ENCODE data around the gene OAT.

OAT gene

DNA sequence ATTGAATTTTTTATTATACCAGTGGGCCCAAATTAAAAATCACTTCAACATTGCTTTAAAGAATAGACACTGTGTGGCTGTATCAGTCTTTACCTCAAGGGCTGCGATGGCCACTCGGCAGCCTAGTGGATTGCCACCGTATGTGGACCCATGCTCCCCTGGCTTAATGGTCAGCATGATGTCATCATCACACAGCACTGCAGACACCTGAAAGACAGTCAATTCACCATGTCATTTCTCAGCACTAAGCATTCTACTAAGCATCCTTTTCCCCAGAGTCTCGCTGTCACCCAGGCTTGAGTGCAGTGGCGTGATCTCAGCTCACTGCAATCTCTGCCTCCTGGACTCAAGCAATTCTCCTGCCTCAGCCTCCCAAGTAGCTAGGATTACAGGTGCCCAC is 17.1 kb downstream of the OAT start:
- Histone ChIP-seq H3K27me3 (no peaks in the 10 kb centered on the region), H3K36me3 (peaks cover 20% of the 10 kb centered on the region)
- TF ChIP-seq, protein P1, sequence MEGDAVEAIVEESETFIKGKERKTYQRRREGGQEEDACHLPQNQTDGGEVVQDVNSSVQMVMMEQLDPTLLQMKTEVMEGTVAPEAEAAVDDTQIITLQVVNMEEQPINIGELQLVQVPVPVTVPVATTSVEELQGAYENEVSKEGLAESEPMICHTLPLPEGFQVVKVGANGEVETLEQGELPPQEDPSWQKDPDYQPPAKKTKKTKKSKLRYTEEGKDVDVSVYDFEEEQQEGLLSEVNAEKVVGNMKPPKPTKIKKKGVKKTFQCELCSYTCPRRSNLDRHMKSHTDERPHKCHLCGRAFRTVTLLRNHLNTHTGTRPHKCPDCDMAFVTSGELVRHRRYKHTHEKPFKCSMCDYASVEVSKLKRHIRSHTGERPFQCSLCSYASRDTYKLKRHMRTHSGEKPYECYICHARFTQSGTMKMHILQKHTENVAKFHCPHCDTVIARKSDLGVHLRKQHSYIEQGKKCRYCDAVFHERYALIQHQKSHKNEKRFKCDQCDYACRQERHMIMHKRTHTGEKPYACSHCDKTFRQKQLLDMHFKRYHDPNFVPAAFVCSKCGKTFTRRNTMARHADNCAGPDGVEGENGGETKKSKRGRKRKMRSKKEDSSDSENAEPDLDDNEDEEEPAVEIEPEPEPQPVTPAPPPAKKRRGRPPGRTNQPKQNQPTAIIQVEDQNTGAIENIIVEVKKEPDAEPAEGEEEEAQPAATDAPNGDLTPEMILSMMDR (IDR thresholded peaks at IDR 0.05; ENCODE audit: low read depth, low read length): no peak

DNA sequence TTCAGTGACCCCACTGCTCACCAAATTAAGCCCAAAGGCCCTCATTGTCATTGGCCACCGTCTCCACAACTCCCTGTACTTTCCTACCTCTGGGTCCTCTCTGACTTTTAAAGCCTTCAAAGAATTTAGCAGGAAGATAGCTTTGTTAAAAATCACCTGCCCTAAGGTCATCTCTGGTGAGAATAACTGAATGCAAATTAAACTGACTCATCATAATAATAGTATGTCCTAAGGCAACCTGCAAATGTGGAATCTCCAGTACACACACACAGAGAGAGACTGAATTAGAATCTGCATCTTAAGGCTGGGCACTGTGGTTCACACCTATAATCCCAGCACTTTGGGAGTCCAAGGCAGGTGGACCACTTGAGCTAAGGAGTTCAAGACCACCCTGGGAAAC is 24.1 kb downstream of the OAT start:
- H3K36me3 ChIP-seq: peaks cover 4% of the 10 kb centered on the region
- no peaks in the 10 kb centered on the region for H3K9me3 ChIP-seq
- no peaks in the 10 kb centered on the region for H3K27me3 ChIP-seq
- no peak overlapping the region for H3K4me3 ChIP-seq (ENCODE audit: low read depth, low read length)
- DNase-seq: no peak
- no peaks in the 10 kb centered on the region for H3K4me1 ChIP-seq
- TF ChIP-seq, protein P1 (IDR thresholded peaks at IDR 0.05; ENCODE audit: low read depth, low read length): no peak

More for the DNA sequence above, 17.1 kb downstream of the OAT start:
- DNase-seq: no peak
- no peaks in the 10 kb centered on the region for H3K4me1 ChIP-seq
- no peak overlapping the region for H3K4me3 ChIP-seq (ENCODE audit: low read depth, low read length)
- H3K9me3 ChIP-seq: no peaks in the 10 kb centered on the region

DNA sequence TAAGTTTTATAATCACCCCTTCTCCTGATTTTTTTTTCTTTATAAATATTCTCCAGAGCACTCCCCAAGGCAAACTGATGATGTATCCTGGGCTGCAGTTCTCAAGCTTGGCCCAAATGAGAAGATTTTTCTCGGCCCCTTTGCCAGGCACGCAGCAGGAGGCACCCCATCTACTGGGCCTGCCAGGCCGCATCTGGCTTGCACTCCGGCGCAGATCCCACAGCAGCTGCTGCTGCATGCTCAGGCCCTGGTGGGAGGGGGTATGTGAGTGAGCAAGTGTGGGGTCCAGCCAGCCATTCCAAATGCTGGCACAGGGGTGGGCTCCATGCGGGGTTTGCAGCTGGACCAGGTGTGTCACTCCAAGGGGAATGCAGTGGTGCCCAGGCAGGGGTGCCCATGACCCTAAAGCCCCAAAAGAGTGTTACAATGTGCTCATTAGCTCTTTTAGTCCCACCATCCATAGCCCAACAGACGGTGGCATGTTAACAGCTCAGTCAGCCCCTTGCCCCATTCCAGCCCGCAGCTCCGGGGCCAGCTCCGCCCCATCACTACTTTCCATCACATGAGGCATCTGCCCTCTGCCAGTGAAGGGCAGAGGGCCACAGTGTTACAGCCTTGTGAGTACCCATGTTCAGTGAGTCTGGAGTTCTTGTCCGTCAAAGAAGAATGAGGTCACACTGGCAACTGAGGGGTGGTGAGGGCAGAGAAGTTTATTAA is 25.9 kb downstream of the OAT start:
- TF ChIP-seq, protein P1 (IDR thresholded peaks at IDR 0.05; ENCODE audit: low read depth, low read length): no peak
- Histone ChIP-seq H3K36me3 (peaks cover 1% of the 10 kb centered on the region; the same call in 1 of the 2 replicates), H3K4me1 (no peaks in the 10 kb centered on the region), H3K9me3 (no peaks in the 10 kb centered on the region), H3K27me3 (no peaks in the 10 kb centered on the region), H3K4me3 (ENCODE audit: low read depth, low read length) (no peak overlapping the region)
- no peak for DNase-seq

DNA sequence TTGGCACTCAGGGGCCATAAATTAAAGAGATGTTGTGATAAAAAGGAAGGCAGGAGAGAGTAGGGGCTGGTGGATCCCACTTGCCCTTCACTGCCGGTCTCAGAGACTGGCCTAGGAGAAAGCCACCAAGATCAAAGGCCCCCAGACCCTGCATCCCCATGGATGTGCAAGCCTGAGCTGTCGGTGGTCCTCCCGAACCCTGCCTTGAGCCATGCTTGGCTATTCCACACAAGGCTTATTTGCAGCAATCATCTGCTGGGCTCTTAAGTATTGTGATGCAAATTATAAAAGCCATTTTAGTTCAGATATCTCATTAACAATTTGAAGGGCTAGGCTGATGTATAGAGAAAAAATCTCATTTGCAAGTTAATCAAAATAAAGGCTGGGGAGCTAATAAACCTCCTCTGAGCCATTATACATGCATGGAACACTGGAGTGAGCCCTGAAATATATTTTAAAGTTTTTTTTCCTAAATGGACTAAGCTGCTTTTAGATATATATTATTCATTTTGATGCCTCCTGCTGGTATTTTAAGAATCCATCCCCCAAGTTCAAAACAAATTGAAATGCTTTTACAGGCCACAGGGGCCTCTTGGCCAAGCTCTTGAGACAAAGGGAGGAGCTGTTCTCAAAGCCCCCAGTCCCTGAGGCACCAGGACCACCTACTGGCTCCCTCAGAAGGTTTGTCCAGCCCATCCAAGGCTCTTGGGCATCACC is 28.1 kb downstream of the OAT start:
- TF ChIP-seq, protein P1 (IDR thresholded peaks at IDR 0.05; ENCODE audit: low read depth, low read length): no peak
- Histone ChIP-seq H3K27me3 (no peaks in the 10 kb centered on the region), H3K9me3 (no peaks in the 10 kb centered on the region), H3K4me3 (ENCODE audit: low read depth, low read length) (no peak overlapping the region), H3K36me3 (no peaks in the 10 kb centered on the region), H3K4me1 (no peaks in the 10 kb centered on the region)
- DNase-seq: no peak

DNA sequence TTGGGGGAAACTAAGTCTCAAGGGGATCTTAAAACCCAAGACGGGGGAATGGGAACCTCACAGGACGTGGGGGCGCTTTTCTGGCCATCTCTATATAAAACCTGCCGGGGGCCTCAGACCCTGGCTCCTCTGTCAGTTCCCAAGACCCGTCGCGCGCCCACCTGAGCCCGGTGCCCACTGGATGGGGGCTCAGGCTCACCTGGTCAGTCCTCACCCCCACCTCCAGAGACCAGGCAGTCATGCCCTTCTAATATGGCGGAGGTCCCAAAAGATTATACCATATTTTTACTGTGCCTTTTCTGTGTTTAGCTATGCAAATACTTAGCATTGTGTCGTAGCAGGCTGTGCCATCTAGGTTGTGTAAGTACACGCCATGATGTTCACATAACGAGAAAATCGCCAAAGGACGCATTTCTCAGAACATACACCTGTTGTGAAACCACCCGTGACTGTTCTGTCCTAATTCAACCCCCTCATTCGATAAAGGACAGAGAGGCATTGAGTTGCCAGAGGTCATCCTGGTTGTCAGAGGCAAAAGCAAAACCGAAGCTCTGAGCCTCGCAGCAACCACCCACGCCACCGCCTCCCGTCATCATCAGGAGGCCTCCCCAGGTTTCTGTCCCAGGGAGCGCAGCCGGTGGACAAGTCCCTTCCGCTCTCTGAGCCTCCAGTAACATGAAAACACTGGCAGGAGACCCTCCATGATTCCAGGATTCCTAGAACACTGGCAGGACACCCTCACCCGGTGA is 28.9 kb downstream of the OAT start:
- Histone ChIP-seq H3K4me1 (no peaks in the 10 kb centered on the region), H3K4me3 (ENCODE audit: low read depth, low read length) (peak overlapping the region; percentile 37), H3K27me3 (no peaks in the 10 kb centered on the region), H3K9me3 (no peaks in the 10 kb centered on the region), H3K36me3 (no peaks in the 10 kb centered on the region)
- TF ChIP-seq, protein P1 (IDR thresholded peaks at IDR 0.05; ENCODE audit: low read depth, low read length): no peak
- no peak for DNase-seq
